ENCODE results near the gene BEST4.

DNA sequence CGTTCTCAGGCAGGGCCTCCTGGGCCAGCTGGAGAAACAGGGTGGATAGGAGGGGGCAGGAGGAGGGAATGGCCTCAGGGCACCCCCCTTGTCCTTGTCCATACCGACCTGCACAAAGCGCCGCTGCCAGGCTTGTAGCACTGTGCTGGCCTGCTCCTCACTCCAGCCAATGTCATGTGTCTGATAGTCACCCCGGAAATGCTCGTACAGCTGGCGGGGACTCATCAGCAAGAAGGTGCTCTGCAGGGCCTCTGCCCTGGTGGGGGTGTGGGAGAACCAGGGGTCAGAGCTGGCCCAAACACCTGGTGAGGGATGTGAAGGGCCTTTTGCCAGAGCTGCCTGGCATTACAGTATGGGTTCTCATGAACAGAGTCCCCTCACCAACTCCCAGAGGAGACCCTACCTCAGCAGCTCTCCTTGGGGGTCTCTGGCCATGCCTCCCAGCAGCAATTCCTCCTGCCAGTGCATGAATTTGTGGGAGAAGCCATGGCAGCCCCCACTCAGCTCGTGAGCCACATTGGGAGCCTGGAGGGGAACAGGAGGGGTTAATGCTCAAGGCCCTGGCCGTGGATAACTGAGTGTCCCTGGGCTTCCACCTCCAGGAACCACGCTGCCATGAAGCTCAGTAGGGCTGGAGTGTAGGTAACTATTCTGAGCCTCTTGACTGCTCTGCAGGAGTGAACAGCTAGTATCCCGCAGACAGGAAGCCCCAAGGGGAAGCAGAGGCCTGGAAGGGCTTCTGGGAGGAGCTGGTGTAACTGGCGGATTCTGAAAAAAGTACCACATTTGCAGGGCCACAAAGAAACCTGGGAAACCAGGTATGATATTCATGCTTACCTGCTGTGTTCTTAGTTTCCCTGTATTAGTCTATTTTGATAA lies 41.8 kb upstream of the BEST4 start:
- TF ChIP-seq, protein P1, sequence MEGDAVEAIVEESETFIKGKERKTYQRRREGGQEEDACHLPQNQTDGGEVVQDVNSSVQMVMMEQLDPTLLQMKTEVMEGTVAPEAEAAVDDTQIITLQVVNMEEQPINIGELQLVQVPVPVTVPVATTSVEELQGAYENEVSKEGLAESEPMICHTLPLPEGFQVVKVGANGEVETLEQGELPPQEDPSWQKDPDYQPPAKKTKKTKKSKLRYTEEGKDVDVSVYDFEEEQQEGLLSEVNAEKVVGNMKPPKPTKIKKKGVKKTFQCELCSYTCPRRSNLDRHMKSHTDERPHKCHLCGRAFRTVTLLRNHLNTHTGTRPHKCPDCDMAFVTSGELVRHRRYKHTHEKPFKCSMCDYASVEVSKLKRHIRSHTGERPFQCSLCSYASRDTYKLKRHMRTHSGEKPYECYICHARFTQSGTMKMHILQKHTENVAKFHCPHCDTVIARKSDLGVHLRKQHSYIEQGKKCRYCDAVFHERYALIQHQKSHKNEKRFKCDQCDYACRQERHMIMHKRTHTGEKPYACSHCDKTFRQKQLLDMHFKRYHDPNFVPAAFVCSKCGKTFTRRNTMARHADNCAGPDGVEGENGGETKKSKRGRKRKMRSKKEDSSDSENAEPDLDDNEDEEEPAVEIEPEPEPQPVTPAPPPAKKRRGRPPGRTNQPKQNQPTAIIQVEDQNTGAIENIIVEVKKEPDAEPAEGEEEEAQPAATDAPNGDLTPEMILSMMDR (IDR thresholded peaks at IDR 0.05; ENCODE audit: borderline replicate concordance, extremely low read depth, low read length, poor library complexity, severe bottlenecking), result no peak
- TF ChIP-seq EZH2 (IDR thresholded peaks at IDR 0.05; ENCODE audit: borderline replicate concordance, low read depth, low read length, severe bottlenecking), result no peak

Measured in DND-41 (cell line).